WTC11 (cell line): Measurements from ENCODE around the gene PPP5C. TPM values are rescaled to one million over a fixed set of nuclear protein-coding genes. Genes with fewer than 3 reads are reported as not detected.

Source experiments
- ATAC-seq: fragments of 200-7000 bp; cut with Tn5 transposase; 2 replicates; pipeline ENCODE4 v1.10.0; 2021; ENCODE audit warnings: mild to moderate bottlenecking, moderate library complexity
- CTCF ChIA-PET: fragments of 300-600 bp; sonication (Branson Sonifier 250); formaldehyde crosslinking; loops from one replicate; lab custom pipeline; 2021; ENCODE audit warnings: antibody characterized with exemption; lab: Charles Lee
- POLR2A ChIA-PET: fragments of 350-600 bp; sonication (Branson Sonifier 250); formaldehyde crosslinking; loops from one replicate; lab custom pipeline; 2021; ENCODE audit warnings: antibody characterized with exemption; lab: Charles Lee
- DNase-seq: peaks from one replicate; pipeline ENCODE4 v3.0.0; 2021; ENCODE audit warnings: low spot score
- H3K27ac Mint-ChIP-seq: 2 replicates; pipeline ENCODE4 v1.8.0; 2021; ENCODE audit warnings: mixed read lengths
- H3K27me3 Mint-ChIP-seq: 2 replicates; pipeline ENCODE4 v1.8.0; 2021; ENCODE audit warnings: low read depth, mild to moderate bottlenecking, moderate library complexity, mixed read lengths
- H3K36me3 Mint-ChIP-seq: 2 replicates; pipeline ENCODE4 v1.8.0; 2021; ENCODE audit warnings: mixed read lengths
- H3K4me1 Mint-ChIP-seq: 2 replicates; pipeline ENCODE4 v1.8.0; 2022; ENCODE audit warnings: mixed read lengths
- H3K4me3 Mint-ChIP-seq: 2 replicates; pipeline ENCODE4 v1.8.0; 2021; ENCODE audit warnings: mild to moderate bottlenecking, moderate library complexity, mixed read lengths
- H3K9me3 Mint-ChIP-seq: 2 replicates; pipeline ENCODE4 v1.8.0; 2021; ENCODE audit warnings: mixed read lengths
- CBFB ChIP-seq: sonication (generic); formaldehyde crosslinking; IDR thresholded peaks from 2 replicates; pipeline ENCODE4 v1.8.1; 2022; ENCODE audit warnings: mild to moderate bottlenecking, low read depth, missing genetic modification reagents
- CREM ChIP-seq: sonication (generic); formaldehyde crosslinking; IDR thresholded peaks from 2 replicates; pipeline ENCODE4 v1.8.1; 2022; ENCODE audit warnings: mild to moderate bottlenecking, missing genetic modification reagents, moderate library complexity
- GTF2I ChIP-seq: fragments of 250-450 bp; sonication (Bioruptor Pico); conservative IDR thresholded peaks from 2 replicates; pipeline ENCODE4 v1.4.0; 2021; ENCODE audit warnings: mild to moderate bottlenecking
- JAZF1 ChIP-seq: fragments of 250-450 bp; sonication (Bioruptor Pico); IDR thresholded peaks from 2 replicates; pipeline ENCODE4 v1.9.0; 2021; ENCODE audit warnings: moderate library complexity, mild to moderate bottlenecking, inconsistent platforms
- JUN ChIP-seq: sonication (generic); formaldehyde crosslinking; IDR thresholded peaks from 2 replicates; pipeline ENCODE4 v1.8.0; 2023; ENCODE audit warnings: mild to moderate bottlenecking, missing genetic modification reagents
- NFE2L1 ChIP-seq: sonication (generic); formaldehyde crosslinking; IDR thresholded peaks from 2 replicates; pipeline ENCODE4 v1.8.1; 2023; ENCODE audit warnings: missing genetic modification reagents
- NFYB ChIP-seq: sonication (generic); formaldehyde crosslinking; conservative IDR thresholded peaks from 2 replicates; pipeline ENCODE4 v1.8.0; 2022; ENCODE audit warnings: low read depth, missing genetic modification reagents
- OVOL2 ChIP-seq: fragments of 250-450 bp; sonication (Bioruptor Pico); IDR thresholded peaks from 2 replicates; pipeline ENCODE4 v1.9.0; 2021; ENCODE audit warnings: mild to moderate bottlenecking, borderline replicate concordance
- ZNF138 ChIP-seq: sonication (generic); formaldehyde crosslinking; conservative IDR thresholded peaks from 2 replicates; pipeline ENCODE4 v1.8.1; 2022; ENCODE audit warnings: mild to moderate bottlenecking, moderate library complexity, missing genetic modification reagents
- ZNF232 ChIP-seq: sonication (generic); formaldehyde crosslinking; IDR thresholded peaks from 2 replicates; pipeline ENCODE4 v1.8.0; 2022; ENCODE audit warnings: mild to moderate bottlenecking, missing genetic modification reagents
- total RNA-seq: library from RNA; stranded (reverse); gene quantifications from 3 replicates; pipeline ENCODE4 v1.2.3, GENCODE V29; 2021
- TF ChIP-seq, protein P1 (sequence below): fragments of 250-450 bp; sonication (Bioruptor Pico); IDR thresholded peaks from 2 replicates; pipeline ENCODE4 v1.9.0; 2021; ENCODE audit warnings: mild to moderate bottlenecking
- TF ChIP-seq, protein P2 (sequence below): sonication (generic); formaldehyde crosslinking; IDR thresholded peaks from 2 replicates; pipeline ENCODE4 v1.8.1; 2023; ENCODE audit warnings: mild to moderate bottlenecking, missing genetic modification reagents, borderline replicate concordance
- TF ChIP-seq, protein P3 (sequence below): sonication (generic); formaldehyde crosslinking; IDR thresholded peaks from 2 replicates; pipeline ENCODE4 v1.8.1; 2023; ENCODE audit warnings: mild to moderate bottlenecking, missing genetic modification reagents
- TF ChIP-seq, protein P4 (sequence below): sonication (generic); formaldehyde crosslinking; IDR thresholded peaks from 2 replicates; pipeline ENCODE4 v1.8.1; 2022; ENCODE audit warnings: low read depth, mild to moderate bottlenecking, moderate library complexity, missing genetic modification reagents, borderline replicate concordance
- TF ChIP-seq, protein P5 (sequence below): sonication (generic); formaldehyde crosslinking; IDR thresholded peaks from 2 replicates; pipeline ENCODE4 v1.8.0; 2022; ENCODE audit warnings: mild to moderate bottlenecking, missing genetic modification reagents
- TF ChIP-seq, protein P6 (sequence below): sonication (generic); formaldehyde crosslinking; IDR thresholded peaks from 2 replicates; pipeline ENCODE4 v1.8.0; 2022; ENCODE audit warnings: missing genetic modification reagents

The PPP5C gene
- total RNA-seq, 1 experiment from 2014 or later = 107 TPM

DNA sequence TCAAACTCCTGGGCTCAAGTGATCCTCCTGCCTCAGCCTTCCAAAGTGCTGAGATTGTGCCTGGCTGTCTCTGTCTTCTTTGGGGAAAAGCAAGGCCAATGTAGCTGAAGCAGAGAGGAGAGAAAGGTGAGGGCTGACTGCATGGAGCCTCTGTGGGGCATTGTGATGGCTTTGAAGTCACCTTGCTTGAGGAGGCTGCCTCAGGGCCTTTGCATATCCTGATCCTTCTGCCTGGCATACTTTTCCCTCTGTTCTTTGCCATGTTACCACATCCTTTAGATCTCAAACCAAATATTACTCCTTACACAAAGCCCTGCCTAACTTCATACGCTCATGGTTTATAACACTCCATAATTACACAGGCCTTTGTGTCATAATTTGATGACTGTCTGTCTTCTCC is 9.4 kb upstream of the PPP5C start:
- no peak for DNase-seq
- H3K36me3 Mint-ChIP-seq = peaks cover 4% of the 10 kb centered on the region
- no peaks in the 10 kb centered on the region for H3K9me3 Mint-ChIP-seq
- POLR2A ChIA-PET = no interaction called here
- H3K27ac Mint-ChIP-seq = no peak overlapping the region
- TF ChIP-seq, protein P1, sequence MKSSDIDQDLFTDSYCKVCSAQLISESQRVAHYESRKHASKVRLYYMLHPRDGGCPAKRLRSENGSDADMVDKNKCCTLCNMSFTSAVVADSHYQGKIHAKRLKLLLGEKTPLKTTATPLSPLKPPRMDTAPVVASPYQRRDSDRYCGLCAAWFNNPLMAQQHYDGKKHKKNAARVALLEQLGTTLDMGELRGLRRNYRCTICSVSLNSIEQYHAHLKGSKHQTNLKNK (CRISPR knock-in tag) = no peak
- TF ChIP-seq CREM (CRISPR knock-in tag) (no peak), OVOL2 (no peak), JAZF1 (CRISPR knock-in tag) (no peak), GTF2I (CRISPR knock-in tag) (no peak), ZNF232 (CRISPR knock-in tag) (no peak), ZNF138 (CRISPR knock-in tag) (no peak), NFYB (no peak), CBFB (CRISPR knock-in tag) (no peak), NFE2L1 (CRISPR knock-in tag) (no peak), JUN (CRISPR knock-in tag) (no peak)
- TF ChIP-seq, protein P2, sequence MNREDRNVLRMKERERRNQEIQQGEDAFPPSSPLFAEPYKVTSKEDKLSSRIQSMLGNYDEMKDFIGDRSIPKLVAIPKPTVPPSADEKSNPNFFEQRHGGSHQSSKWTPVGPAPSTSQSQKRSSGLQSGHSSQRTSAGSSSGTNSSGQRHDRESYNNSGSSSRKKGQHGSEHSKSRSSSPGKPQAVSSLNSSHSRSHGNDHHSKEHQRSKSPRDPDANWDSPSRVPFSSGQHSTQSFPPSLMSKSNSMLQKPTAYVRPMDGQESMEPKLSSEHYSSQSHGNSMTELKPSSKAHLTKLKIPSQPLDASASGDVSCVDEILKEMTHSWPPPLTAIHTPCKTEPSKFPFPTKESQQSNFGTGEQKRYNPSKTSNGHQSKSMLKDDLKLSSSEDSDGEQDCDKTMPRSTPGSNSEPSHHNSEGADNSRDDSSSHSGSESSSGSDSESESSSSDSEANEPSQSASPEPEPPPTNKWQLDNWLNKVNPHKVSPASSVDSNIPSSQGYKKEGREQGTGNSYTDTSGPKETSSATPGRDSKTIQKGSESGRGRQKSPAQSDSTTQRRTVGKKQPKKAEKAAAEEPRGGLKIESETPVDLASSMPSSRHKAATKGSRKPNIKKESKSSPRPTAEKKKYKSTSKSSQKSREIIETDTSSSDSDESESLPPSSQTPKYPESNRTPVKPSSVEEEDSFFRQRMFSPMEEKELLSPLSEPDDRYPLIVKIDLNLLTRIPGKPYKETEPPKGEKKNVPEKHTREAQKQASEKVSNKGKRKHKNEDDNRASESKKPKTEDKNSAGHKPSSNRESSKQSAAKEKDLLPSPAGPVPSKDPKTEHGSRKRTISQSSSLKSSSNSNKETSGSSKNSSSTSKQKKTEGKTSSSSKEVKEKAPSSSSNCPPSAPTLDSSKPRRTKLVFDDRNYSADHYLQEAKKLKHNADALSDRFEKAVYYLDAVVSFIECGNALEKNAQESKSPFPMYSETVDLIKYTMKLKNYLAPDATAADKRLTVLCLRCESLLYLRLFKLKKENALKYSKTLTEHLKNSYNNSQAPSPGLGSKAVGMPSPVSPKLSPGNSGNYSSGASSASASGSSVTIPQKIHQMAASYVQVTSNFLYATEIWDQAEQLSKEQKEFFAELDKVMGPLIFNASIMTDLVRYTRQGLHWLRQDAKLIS = no peak
- TF ChIP-seq, protein P3, sequence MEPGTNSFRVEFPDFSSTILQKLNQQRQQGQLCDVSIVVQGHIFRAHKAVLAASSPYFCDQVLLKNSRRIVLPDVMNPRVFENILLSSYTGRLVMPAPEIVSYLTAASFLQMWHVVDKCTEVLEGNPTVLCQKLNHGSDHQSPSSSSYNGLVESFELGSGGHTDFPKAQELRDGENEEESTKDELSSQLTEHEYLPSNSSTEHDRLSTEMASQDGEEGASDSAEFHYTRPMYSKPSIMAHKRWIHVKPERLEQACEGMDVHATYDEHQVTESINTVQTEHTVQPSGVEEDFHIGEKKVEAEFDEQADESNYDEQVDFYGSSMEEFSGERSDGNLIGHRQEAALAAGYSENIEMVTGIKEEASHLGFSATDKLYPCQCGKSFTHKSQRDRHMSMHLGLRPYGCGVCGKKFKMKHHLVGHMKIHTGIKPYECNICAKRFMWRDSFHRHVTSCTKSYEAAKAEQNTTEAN = no peak
- TF ChIP-seq, protein P4, sequence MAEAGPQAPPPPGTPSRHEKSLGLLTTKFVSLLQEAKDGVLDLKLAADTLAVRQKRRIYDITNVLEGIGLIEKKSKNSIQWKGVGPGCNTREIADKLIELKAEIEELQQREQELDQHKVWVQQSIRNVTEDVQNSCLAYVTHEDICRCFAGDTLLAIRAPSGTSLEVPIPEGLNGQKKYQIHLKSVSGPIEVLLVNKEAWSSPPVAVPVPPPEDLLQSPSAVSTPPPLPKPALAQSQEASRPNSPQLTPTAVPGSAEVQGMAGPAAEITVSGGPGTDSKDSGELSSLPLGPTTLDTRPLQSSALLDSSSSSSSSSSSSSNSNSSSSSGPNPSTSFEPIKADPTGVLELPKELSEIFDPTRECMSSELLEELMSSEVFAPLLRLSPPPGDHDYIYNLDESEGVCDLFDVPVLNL = no peak
- TF ChIP-seq, protein P5, sequence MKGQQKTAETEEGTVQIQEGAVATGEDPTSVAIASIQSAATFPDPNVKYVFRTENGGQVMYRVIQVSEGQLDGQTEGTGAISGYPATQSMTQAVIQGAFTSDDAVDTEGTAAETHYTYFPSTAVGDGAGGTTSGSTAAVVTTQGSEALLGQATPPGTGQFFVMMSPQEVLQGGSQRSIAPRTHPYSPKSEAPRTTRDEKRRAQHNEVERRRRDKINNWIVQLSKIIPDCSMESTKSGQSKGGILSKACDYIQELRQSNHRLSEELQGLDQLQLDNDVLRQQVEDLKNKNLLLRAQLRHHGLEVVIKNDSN = no peak
- TF ChIP-seq, protein P6, sequence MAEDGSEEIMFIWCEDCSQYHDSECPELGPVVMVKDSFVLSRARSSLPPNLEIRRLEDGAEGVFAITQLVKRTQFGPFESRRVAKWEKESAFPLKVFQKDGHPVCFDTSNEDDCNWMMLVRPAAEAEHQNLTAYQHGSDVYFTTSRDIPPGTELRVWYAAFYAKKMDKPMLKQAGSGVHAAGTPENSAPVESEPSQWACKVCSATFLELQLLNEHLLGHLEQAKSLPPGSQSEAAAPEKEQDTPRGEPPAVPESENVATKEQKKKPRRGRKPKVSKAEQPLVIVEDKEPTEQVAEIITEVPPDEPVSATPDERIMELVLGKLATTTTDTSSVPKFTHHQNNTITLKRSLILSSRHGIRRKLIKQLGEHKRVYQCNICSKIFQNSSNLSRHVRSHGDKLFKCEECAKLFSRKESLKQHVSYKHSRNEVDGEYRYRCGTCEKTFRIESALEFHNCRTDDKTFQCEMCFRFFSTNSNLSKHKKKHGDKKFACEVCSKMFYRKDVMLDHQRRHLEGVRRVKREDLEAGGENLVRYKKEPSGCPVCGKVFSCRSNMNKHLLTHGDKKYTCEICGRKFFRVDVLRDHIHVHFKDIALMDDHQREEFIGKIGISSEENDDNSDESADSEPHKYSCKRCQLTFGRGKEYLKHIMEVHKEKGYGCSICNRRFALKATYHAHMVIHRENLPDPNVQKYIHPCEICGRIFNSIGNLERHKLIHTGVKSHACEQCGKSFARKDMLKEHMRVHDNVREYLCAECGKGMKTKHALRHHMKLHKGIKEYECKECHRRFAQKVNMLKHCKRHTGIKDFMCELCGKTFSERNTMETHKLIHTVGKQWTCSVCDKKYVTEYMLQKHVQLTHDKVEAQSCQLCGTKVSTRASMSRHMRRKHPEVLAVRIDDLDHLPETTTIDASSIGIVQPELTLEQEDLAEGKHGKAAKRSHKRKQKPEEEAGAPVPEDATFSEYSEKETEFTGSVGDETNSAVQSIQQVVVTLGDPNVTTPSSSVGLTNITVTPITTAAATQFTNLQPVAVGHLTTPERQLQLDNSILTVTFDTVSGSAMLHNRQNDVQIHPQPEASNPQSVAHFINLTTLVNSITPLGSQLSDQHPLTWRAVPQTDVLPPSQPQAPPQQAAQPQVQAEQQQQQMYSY = no peak
- TF ChIP-seq, all 79 proteins: peak for 0
- no peak for ATAC-seq
- Mint-ChIP-seq H3K27me3 (no peaks in the 10 kb centered on the region; the same call in 1 of the 2 replicates), H3K4me3 (no peak overlapping the region), H3K4me1 (no peaks in the 10 kb centered on the region)
- CTCF ChIA-PET = interaction anchor here (1.7 to 2.3 kb wide), 2 partner anchors 9 to 57 kb away, joined by 5 to 6 read pairs; partner anchors contain the start of gene PPP5C
